Activated CD8-positive, alpha-beta memory T cell treated with anti-CD3 and anti-CD28 coated beads for 48 hours (primary cell): ENCODE measurements around the gene RTEL1.
"Not testable (repeated sequence)": the region's sequence is repeated elsewhere in the genome, so short reads cannot be mapped to it uniquely, and the experiment has no call there.

Source experiments
- DNase-seq, 3 experiments: peaks; one replicate each; pipeline ENCODE4 v3.0.0-alpha.2; 2020; ENCODE audit warnings: low read depth in 2 of 3, low spot score in 2 of 3

The RTEL1 gene

DNA sequence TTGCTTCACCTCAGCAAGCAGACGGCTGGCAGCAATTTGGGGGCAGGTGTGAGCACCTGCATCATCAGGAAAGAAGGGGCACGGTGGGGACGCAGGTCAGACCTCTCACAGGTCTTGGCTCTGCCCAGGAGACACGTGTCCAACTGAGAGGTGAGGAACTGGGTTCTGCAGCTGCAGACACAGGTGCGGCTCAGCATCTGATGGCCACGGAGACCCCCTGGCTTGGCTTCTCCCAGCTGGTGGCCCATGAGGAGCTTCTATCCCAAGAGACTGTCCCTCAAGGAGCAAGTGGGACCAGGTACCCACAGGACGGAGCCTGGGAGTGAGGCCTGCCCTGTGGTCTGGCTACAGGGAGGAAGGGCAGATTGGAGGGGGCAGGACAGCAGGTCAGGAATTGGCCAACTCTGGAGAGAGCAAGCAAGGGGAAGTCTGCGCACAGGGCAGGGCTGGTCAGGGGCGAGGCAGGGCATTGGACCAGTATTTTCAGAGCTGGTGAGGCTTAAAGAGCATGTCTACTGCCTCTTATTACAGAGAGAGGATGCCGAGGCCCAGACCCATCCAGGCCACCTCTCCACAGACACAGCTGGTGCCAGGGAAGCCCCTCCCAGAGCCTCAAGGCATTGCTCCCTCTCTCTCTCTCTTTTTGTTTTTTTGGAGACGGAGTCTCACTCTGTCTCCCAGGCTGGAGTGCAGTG lies 9.1 kb upstream of the RTEL1 start:
- no peak for DNase-seq

DNA sequence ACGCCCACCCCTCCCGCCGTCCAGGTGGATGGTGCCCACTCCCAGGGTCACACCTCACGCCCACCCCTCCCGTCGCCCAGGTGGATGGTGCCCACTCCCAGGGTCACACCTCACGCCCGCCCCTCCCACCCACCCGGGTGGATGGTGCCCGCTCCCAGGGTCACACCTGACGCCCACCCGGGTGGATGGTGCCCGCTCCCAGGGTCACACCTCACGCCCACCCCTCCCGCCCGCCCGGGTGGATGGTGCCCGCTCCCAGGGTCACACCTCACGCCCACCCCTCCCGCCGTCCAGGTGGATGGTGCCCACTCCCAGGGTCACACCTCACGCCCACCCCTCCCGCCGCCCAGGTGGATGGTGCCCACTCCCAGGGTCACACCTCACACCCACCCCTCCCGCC lies 7.6 kb upstream of the RTEL1 start:
- not testable (repeated sequence) for DNase-seq

DNA sequence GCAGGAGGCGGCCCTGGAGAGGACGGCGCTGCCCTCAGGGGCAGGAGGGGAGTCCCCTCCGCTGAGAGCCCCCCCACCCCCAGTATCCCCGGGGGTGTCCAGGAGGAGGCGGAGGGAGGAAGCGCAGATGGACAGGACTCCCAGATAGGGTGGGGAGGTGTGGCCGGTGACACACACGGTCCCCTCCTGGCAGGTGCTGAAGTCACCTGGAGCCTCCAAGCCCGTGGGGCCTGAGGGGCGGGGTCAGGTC lies 6.2 kb upstream of the RTEL1 start:
- DNase-seq = no peak

DNA sequence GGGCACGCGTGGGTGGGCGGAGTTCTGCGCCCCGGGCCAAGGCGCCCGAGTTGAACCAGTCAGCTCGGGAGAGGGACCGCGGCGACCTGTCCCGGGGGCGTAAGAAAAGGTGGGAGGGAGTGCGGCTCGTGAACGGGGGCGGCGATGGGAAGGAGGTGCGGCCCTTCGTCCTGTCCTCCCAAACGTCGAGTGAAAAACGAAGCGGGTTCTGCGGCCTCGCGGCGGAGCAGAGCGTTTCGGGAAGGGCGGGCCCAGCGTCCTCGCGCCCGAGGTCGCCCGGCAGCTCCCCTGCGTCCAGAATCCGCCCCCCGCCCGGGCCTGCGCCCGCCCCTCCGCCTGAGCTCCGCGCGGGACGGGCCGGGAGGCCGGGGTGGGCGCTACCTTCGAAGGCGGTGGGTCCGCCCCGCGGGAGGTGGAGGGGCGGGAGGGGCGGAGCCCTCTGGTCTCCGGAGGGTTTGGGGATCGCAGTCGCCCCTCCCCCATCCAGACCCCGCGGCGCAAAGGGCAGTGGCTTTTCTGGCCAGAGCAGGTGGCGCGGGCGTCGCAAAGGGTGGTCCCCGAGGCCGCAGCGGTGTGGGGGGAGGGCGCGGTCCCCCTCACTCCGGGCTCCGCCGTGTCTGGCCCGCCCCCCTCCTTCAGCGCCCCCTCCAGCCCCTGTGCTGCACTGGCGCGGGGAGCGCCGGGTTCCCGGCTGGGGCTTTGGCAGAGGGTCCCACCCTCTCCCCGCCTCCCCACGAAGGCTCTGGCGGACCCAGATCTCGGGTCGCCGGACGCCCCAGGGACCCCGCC lies 5.7 kb upstream of the RTEL1 start:
- DNase-seq = no peak

DNA sequence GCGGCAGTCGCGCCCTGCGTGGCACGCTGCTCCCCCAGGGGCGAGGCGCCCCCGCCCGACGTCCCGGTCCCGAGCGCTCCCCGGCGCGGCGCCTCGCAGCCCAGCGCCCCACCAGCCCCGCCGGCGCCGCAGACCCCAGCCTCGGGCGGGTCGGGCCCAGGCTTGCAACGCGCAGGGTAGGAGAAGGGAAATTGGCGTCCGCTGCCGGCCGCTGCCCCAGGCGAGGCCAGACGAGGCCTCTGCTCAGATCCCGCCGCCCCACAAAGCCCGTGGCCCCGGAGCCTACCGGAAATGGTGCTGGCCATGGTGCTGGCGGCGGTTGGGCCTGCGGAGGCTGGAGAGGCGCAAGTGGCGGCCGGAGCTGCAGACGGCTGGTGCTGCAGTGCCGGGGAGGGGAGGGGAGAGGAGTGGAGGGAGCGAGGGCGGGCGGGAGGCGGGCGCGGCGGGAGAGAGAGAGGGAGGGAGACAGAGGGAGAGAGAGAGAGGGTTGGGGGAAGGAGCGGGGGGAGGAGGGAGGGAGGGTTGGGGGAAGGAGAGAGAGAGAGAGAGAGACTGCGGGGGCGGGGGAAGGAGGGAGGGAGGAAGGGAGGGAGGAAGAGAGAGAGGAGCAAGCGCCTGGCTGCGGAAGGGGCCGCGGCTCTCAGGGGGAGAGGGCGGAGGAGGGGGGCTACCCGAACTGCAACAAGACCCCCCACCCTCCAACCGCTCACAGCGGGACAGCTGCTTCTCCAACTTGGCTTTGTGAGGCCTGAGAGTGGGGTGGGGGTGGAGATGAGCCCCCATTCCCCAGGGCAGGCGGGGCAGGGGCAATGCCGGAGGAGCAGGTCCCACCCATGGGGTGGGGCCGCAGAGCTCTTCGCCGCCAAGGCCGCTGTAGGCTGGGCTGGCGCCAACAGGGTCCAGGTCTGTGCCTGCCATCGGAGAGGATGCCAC lies 4.8 kb upstream of the RTEL1 start, which contains the start of gene STMN3:
TSS of gene STMN3 (minus strand) at position 384 of the 933 bp plus-strand sequence. CDS start at position 305, 79 bp downstream.
- DNase-seq = peak in 1 of 3 experiments; percentile 38

DNA sequence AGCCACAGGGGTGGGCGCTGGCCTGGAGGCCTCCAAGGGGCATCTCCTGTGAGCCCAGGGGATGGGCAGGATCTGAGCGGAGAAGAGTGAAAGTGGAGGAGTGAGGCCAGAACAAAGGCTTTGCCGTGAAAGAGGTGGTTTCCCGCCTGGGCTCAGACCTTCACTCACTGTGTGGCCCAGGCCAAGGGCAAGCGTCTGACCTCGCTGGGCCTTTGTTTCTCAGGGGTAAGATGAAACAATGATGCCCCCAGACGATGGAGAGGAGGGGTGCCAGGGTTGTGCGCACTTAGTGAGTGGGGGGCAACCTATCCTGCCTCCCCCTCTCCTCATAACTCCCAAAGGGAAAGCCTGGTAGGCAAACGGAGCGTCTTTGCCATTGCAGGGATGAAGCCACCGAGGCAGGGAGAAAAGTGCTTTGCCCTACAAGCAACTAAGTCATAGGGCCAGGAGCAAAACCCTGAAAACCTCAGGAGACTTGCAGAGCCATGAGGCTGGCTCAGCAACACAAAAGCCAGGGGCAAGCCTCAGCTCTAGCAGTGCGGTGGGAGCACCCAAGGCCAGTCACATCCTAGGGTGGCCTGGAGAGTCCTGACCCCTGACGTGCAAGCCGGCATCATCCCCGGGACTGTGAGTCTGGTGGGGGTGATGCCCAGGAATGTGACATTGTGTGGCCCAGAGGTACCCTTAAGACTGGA lies 4.0 kb upstream of the RTEL1 start:
- DNase-seq = no peak

DNA sequence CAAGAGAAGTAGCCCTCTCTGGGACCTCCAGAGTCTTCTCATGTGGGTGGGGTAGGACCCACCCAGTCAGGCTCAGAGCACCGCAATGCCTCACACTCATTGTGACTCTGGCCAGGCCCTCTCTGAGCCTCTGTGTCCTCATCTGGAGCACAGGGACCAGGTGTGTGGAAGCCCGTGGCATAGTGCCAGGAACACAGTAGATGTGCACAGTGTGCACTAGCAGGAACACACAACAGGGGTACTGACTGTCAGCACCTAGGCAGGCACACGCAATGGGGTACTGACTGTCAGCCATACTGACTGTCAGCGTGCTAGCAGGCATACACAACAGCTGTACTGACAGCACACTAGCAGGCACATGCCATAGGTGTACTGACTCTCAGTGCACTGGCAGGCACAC lies 2.9 kb upstream of the RTEL1 start:
- no peak for DNase-seq

DNA sequence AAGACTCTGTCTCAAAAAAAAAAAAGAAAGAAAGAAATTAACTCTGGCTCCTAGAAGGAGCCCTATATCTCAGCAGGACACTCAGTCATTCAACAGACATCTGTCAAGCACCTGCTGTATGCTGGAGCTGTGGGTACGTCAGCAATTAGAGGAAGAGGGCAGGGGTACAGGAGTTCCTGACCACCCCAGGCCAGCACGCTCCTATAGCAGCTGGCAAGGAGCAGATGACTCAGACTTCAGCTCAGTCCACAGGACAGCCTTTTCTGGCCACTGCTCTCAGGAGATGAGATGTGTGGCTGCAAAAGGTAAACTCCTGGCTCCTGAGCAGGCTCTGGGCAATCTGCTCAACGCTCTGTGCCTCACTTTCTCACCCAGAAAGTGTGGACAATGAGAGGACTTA lies 1.7 kb upstream of the RTEL1 start:
- DNase-seq = no peak

DNA sequence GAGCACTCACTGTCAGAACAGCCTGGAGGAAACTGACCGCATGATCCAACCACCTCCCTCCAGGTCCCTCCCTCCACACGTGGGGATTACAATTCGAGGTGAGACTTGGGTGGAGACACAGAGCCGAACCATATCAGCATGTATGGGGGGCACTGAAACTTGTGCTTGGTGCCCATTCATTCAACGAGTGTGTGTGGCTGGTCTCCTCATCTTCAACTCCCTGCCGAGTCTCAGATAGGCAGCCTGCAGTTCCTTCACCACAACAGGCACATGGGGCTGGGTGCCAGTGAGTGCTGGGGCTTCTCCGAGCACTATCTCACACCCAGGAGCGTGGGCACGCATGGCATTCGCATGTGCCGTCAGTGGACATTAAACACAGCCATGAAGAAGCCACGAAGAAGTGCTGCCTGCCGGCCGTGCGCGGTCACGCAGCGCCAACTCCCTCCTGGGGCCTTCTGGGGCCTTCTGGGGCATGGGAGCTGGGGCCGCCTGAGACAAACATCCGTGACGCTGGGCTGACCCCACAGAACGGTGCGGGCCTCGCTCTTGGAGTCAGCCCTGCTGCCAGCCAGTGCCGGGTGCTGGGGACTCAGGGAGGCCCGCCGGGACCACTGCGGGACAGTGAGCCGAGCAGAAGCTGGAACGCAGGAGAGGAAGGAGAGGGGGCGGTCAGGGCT lies 714 bp upstream of the RTEL1 start:
- no peak for DNase-seq

DNA sequence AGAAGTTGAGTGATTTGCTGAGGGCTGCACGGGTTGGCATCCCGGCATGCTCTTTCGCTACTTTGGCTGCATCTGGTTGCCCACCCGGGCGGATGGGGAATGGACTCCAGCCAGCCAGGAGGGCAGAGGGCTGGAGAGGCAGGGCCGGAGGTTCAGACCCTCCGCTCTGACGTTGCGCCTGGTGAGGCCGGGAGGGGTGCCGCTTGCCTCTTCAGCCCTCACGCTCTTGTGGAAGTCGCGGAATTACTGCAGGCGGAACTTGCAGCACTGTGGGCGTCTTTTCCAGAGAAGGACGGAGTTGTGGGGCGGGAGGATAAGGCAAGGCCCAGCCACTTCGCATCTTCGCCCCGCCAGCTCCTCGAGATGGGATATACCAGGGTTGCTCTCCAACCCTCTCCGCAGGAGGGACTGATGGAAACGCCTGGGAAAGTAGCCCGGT lies 656 bp downstream of the RTEL1 start:
- no peak for DNase-seq

DNA sequence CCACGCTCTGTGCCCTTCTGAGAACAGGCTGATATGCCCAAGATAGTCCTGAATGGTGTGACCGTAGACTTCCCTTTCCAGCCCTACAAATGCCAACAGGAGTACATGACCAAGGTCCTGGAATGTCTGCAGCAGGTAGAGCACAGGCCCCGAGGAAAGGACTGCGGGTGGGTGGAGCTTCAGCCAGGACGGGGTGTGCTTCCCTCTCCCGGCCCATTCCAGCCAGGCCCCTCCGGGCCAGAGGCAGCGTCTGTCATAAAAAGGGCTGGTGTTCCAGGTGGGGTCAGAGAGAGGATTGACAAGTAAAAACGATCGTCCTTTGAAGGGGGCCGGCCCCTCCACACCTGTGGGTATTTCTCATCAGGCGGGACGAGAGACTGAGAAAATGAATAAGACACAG lies 1.3 kb downstream of the RTEL1 start:
- DNase-seq = no peak

DNA sequence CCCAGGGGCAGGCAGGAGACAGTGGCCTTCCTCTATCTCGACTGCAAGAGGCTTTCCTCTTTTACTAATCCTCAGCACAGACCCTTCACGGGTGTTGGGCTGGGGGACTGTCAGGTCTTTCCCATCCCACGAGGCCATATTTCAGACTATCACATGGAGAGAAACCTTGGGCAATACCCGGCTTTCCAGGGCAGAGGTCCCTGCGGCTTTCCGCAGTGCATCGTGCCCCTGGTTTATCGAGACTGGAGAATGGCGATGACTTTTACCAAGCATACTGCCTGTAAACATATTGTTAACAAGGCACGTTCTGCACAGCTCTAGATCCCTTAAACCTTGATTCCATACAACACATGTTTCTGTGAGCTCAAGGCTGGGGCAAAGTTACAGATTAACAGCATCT lies 2.1 kb downstream of the RTEL1 start:
- not testable (repeated sequence) for DNase-seq

DNA sequence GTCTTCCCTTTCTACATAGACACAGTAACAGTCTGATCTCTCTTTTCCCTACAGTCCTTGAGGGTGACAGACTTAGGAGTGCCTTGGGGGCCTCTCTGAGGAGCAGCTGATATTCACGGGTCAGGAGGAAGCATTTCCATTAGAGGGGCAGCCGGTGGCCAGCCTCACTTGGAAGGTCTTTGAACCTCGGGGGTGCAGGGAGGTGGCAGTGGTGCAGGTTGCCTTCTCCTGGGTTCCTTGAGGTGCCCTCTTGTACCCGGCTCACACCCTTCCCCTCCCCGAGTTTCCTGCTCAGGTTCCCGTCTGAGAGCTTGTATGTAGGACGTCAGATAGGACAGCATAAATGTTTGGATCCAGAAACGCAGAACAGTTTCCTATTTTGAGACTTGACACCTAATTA lies 2.5 kb downstream of the RTEL1 start:
- no peak for DNase-seq

DNA sequence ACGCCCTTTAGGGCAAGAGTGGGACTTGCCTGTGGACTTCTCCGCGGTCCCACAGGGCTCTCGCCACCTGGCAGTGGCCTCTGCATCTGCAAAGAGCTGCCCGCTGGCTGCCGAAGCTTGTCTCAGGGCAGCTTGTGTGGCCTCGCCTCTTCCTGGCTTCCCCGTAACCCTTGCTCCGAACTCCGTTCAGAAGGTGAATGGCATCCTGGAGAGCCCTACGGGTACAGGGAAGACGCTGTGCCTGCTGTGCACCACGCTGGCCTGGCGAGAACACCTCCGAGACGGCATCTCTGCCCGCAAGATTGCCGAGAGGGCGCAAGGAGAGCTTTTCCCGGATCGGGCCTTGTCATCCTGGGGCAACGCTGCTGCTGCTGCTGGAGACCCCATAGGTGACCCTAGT lies 3.0 kb downstream of the RTEL1 start:
- no peak for DNase-seq

DNA sequence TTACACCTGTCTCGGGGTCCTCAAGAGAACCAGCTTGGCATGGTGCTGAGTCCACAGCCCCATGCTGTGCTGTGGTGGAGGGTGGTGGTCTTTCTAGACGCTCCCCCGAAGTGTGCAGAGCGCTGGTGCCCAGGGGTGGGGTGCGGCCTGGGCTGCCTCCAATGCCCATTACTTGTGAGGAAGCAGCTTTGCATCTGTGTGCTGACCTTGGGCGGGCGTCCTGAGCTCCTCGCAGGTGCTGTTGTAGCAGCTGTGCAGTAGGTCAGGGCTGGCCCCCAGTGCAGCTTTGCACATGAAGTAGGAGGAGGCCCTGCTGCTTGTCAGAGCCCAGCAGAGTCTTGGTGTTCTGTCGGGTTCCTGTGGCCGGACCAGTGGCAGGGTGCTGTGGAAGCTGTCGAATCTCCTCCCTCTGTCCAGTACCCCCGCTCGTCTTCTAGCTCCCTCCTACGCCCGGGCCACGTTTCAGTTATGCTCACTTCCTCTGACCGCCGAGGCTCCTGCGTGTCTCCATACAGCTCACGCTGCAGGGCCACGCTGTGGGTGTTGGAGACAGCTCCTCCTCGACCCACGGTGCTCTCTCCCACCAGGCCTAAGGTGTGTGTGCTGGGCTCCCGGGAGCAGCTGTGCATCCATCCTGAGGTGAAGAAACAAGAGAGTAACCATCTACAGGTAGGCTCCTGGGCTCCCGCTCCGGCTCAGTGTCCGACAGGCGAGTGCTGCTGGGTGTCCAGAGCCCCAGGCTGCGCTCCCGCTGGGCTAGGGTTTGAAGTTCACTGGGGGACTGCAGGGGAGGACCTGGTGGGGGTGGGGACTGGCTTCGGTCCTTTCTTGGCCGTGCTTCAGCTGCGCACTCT lies 4.1 kb downstream of the RTEL1 start:
- no peak for DNase-seq

DNA sequence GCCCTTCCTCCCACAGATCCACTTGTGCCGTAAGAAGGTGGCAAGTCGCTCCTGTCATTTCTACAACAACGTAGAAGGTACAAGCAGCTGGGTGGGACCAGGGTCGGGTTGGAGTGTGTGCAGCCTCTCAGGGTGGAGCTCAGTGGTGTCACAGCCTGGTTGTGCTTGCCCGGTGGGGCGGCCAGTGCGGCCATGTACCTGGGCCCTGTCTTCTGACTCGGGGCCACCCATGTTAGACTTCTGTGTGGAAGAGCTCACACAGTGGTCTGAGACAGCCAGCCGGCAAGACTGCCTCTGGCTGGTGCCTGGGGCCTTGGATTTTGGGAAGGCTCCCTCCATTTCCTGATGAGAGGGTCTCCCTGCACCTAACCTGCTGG lies 4.7 kb downstream of the RTEL1 start:
- no peak for DNase-seq

DNA sequence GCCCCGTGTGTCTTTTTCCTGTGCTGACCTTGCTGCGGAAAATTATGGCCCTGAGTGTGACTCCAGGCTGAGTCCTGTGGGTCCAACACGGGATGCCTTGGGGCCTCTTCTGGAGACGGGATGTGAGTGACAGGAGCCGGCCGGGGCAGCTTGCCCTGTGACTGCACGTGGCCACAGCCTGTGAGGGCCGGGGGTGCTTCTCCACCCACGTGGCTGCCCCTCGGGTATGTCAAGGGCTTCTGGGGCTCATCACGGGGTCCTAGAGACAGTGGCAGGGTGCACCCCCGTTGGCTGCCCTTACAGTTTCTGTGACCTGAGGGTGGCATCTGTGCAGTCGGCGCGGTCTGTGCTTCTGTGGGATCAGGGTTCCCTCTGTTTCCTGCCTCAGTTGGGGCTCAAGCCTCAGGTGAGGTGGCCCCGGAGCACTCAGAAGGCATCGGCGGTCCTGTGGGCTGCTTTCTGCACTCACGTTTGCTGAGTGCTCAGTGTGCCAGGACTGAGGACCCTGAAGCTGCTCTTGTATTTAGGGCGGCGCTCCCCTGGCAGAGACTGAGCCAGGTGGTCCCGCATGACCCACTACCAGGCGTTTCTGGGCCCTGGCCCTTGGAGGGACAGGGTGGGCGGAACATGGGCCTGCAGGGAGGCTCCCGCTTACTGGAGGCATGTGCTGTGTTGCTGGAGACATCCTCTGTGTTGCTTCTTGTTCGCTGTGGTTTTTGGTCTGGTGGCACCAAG lies 5.4 kb downstream of the RTEL1 start:
- no peak for DNase-seq

DNA sequence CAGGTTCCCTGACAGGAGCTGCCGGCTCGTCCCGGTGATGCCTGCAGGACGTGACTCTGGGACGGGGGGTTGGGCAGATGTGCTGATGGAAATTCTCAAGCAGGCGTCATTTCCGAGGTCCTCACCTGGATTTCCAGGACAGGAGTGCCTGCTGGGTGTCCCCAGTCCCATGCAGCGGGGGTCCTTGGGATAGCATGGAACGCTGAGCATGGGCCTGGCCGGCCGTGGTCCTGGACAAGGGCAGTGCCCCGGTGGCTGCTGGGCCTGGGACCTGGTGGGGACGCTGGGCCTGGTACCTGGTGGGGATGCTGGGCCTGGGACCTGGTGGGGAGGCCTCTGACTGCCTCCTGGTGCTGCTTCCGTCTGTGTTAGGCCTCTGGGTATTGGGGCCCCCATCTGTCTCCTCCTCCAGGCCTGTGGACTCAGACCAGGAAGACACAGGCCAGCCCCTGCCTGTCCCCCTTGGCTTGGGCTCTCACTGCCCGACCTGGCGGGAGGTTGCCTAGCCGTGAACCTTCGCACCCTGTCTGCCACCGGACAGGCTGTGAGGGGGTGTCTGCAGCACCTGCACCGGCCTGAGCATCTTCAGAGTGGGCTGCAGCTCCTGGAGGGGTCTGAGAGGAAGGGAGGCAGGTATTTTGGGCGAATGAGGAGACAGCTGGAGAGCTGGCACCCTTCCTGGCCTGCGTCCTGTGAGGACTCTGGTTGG lies 6.2 kb downstream of the RTEL1 start:
- DNase-seq = no peak
